OCI-LY7 (cell line): ENCODE results near the gene IL25. TPM values are rescaled to one million over a fixed set of nuclear protein-coding genes. Genes with fewer than 3 reads are reported as not detected.

Experiments used
- BruUV-seq: library from RNA; stranded (reverse); fragments of 400-500 nt; replicated peaks from 2 replicates; lab custom pipeline; 2021; lab: Mats Ljungman, UMichigan
- CTCF ChIA-PET: fragments of 300-600 bp; sonication (Branson Sonifier 250); formaldehyde crosslinking; loops from one replicate; lab custom pipeline; 2022; ENCODE audit warnings: antibody characterized with exemption; ENCODE audit not compliant: unreplicated experiment; lab: Charles Lee
- POLR2A ChIA-PET: fragments of 300-600 bp; sonication (Branson Sonifier 250); formaldehyde crosslinking; loops from one replicate; lab custom pipeline; 2022; ENCODE audit warnings: antibody characterized with exemption; lab: Charles Lee
- DNase-seq: peaks from one replicate; pipeline ENCODE4 v3.0.0-alpha.2; 2015; ENCODE audit warnings: low spot score
- H2AFZ ChIP-seq: fragments of 200-600 bp; sonication (generic), shearing (Covaris generic); 2 replicates; pipeline ENCODE4 v1.6.1; 2014; ENCODE audit warnings: mild to moderate bottlenecking, antibody characterized with exemption, low read length, moderate library complexity
- H3K27ac ChIP-seq: fragments of 200-600 bp; sonication (generic); 2 replicates; pipeline ENCODE4 v1.5.1; 2014; ENCODE audit warnings: mixed run types, low read depth, mild to moderate bottlenecking, moderate library complexity, low read length, inconsistent platforms; ENCODE audit not compliant: poor library complexity, severe bottlenecking
- H3K36me3 ChIP-seq: fragments of 200-600 bp; sonication (generic); 2 replicates; pipeline ENCODE4 v1.6.1; 2014; ENCODE audit warnings: mild to moderate bottlenecking, antibody characterized with exemption, low read length, moderate library complexity, mixed read lengths; ENCODE audit not compliant: insufficient read depth
- H3K4me1 ChIP-seq: fragments of 200-600 bp; sonication (generic); 2 replicates; pipeline ENCODE4 v1.5.1; 2014; ENCODE audit warnings: mild to moderate bottlenecking, low read length; ENCODE audit not compliant: insufficient read depth, poor library complexity, severe bottlenecking
- H3K4me2 ChIP-seq: fragments of 200-600 bp; sonication (generic); 2 replicates; pipeline ENCODE4 v1.6.1; 2014; ENCODE audit warnings: mild to moderate bottlenecking, low read length
- H3K4me3 ChIP-seq: fragments of 200-600 bp; sonication (generic); 2 replicates; pipeline ENCODE4 v1.5.1; 2014; ENCODE audit warnings: mild to moderate bottlenecking, low read depth, low read length; ENCODE audit not compliant: poor library complexity, severe bottlenecking
- H3K79me2 ChIP-seq: fragments of 200-600 bp; sonication (generic); 2 replicates; pipeline ENCODE4 v1.6.1; 2016; ENCODE audit warnings: low read depth, mild to moderate bottlenecking, low read length, moderate library complexity, mixed read lengths; ENCODE audit not compliant: insufficient read depth
- H3K9me2 ChIP-seq: fragments of 200-600 bp; sonication (generic); 2 replicates; pipeline ENCODE4 v1.6.1; 2016; ENCODE audit warnings: mild to moderate bottlenecking, low read length, mixed read lengths; ENCODE audit not compliant: insufficient read depth
- H3K9me3 ChIP-seq: fragments of 200-600 bp; sonication (generic); 2 replicates; pipeline ENCODE4 v1.6.1; 2014; ENCODE audit warnings: mild to moderate bottlenecking, mixed run types, low read length, mixed read lengths
- H4K20me1 ChIP-seq: fragments of 200-600 bp; sonication (generic); 2 replicates; pipeline ENCODE4 v1.6.1; 2014; ENCODE audit warnings: mild to moderate bottlenecking, antibody characterized with exemption, low read length, moderate library complexity, mixed read lengths; ENCODE audit not compliant: insufficient read depth
- EZH2phosphoT487 ChIP-seq: fragments of 200-600 bp; sonication (generic); IDR thresholded peaks from 2 replicates; pipeline ENCODE4 v1.6.1; 2018; ENCODE audit warnings: low read depth, borderline replicate concordance, mild to moderate bottlenecking, mixed run types, antibody characterized with exemption, low read length, moderate library complexity, mixed read lengths
- intact Hi-C: fragments of 100-400 bp; cut with micrococcal nuclease; formaldehyde crosslinking; loops from one replicate; pipeline ENCODE4 v1.10.0; 2022; ENCODE audit not compliant: unreplicated experiment
- total RNA-seq, 2 experiments: library from RNA; depleted of rRNA in 1 of 2; stranded (reverse); fragments of >200 nt in 1 of 2; shearing (Covaris generic) in 1 of 2; gene quantifications; 2 replicates each; pipeline ENCODE4 v1.2.3, GENCODE V29; 2014 to 2022
- TF ChIP-seq, protein P1 (sequence below): fragments of 200-600 bp; sonication (generic); conservative IDR thresholded peaks from 2 replicates; pipeline ENCODE4 v1.5.1; 2014; ENCODE audit warnings: mild to moderate bottlenecking, antibody characterized with exemption, low read length, moderate library complexity, mixed read lengths

Gene IL25
- total RNA-seq, 2 experiments from 2014 or later = not detected

GRCh38 chr14:23349156-23349845 lies 23.3 kb upstream of the IL25 start:
- POLR2A ChIA-PET = no interaction called here
- H2AFZ ChIP-seq = no peak overlapping the region
- CTCF ChIA-PET = no interaction called here
- no peak for DNase-seq
- no peak overlapping the region for H3K4me2 ChIP-seq
- no TSS peak for BruUV-seq
- H3K9me3 ChIP-seq = no peaks in the 10 kb centered on the region
- H3K27ac ChIP-seq = no peak overlapping the region
- no peaks in the 10 kb centered on the region for H3K36me3 ChIP-seq
- intact Hi-C loops = no loop called here
- H3K4me1 ChIP-seq = no peaks in the 10 kb centered on the region
- H3K4me3 ChIP-seq = no peak overlapping the region
- H4K20me1 ChIP-seq = no peaks in the 10 kb centered on the region
- H3K9me2 ChIP-seq = no peaks in the 10 kb centered on the region
- no peaks in the 10 kb centered on the region for H3K79me2 ChIP-seq
- no peak for TF ChIP-seq EZH2phosphoT487
- TF ChIP-seq, protein P1, sequence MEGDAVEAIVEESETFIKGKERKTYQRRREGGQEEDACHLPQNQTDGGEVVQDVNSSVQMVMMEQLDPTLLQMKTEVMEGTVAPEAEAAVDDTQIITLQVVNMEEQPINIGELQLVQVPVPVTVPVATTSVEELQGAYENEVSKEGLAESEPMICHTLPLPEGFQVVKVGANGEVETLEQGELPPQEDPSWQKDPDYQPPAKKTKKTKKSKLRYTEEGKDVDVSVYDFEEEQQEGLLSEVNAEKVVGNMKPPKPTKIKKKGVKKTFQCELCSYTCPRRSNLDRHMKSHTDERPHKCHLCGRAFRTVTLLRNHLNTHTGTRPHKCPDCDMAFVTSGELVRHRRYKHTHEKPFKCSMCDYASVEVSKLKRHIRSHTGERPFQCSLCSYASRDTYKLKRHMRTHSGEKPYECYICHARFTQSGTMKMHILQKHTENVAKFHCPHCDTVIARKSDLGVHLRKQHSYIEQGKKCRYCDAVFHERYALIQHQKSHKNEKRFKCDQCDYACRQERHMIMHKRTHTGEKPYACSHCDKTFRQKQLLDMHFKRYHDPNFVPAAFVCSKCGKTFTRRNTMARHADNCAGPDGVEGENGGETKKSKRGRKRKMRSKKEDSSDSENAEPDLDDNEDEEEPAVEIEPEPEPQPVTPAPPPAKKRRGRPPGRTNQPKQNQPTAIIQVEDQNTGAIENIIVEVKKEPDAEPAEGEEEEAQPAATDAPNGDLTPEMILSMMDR = no peak

DNA sequence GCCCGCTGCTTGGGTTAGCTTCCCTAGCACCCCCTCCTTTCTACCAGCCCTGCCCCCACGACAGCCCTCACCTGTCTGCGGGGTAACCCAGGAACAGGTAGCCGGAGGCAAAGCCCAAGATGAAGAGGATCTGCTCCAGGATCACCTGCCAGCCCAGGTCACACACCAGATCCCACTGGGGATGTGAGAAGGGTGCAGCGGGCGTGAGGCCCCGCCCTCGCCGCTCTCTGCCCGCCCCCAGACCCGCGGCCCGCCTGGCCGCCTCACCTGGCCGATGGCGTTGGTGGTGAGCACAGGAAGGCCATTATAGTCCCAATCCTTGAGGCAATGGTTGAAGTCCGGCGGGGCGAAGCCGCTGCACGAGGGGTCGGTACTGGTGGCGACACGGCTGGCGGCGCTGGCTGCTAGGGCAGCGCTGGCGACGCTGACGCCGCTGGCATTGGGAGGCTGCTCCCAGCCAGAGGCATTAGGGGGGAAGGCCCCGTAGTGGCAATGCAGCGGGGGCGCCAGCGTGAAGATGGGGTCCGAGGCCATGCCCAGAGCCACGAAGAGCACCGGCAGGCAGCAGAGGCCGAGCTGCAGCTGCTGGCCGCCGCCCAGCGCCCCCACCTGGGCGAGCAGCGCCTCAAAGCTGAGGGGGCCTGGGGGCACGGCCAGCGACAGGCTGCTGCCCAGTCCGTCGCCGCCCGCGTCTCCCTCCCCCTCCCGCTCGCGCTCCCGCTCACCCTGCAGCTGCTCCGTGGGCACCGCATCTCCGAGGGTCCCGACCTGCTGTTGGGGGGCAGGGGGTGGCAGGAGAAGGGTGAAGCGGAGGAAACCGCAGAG lies 20.7 kb upstream of the IL25 start:
- TF ChIP-seq, protein P1 = no peak
- no peak for TF ChIP-seq EZH2phosphoT487
- no peaks in the 10 kb centered on the region for H3K9me3 ChIP-seq
- no TSS peak for BruUV-seq
- ChIA-PET CTCF (no interaction called here), POLR2A (no interaction called here)
- no peak overlapping the region for H3K4me3 ChIP-seq
- H3K27ac ChIP-seq = no peak overlapping the region
- H2AFZ ChIP-seq = no peak overlapping the region
- no peaks in the 10 kb centered on the region for H4K20me1 ChIP-seq
- intact Hi-C loops = no loop called here
- H3K9me2 ChIP-seq = no peaks in the 10 kb centered on the region
- DNase-seq = no peak
- no peak overlapping the region for H3K4me2 ChIP-seq
- H3K36me3 ChIP-seq = no peaks in the 10 kb centered on the region
- no peaks in the 10 kb centered on the region for H3K79me2 ChIP-seq
- H3K4me1 ChIP-seq = no peaks in the 10 kb centered on the region
